H1 (cell line): ENCODE results near the gene NBEA. TPM values are rescaled to one million over a fixed set of nuclear protein-coding genes. Genes with fewer than 3 reads are reported as not detected.

Experiments used
- CTCF ChIA-PET: fragments of 300-600 bp; sonication (Branson Sonifier 250); formaldehyde crosslinking; loops from one replicate; lab custom pipeline; 2021; ENCODE audit not compliant: partially characterized antibody; lab: Charles Lee
- POLR2A ChIA-PET: fragments of 300-600 bp; sonication (Branson Sonifier 250); formaldehyde crosslinking; loops from one replicate; lab custom pipeline; 2021; ENCODE audit warnings: inconsistent platforms; ENCODE audit not compliant: partially characterized antibody; lab: Charles Lee
- DNase-seq, 2 experiments: peaks; one replicate each; pipeline versions ENCODE4 v3.0.0 to v3.0.0-alpha.2; 2010 to 2022; ENCODE audit warnings: low spot score in 2 of 2, low read depth in 1 of 2, mixed read lengths in 1 of 2
- FAIRE-seq: peaks from 2 replicates; lab custom pipeline; 2011; peaks lifted over from hg19 to GRCh38; lab: Jason Lieb, UNC
- H2AFZ ChIP-seq: 2 replicates; pipeline ENCODE4 v1.8.1; 2012; ENCODE audit warnings: low read length, inconsistent platforms
- H2AK5ac ChIP-seq: 2 replicates; pipeline ENCODE4 v1.6.1; 2013; ENCODE audit warnings: low read depth, low read length
- H2BK120ac ChIP-seq: replicated peaks from 2 replicates; pipeline ENCODE3; 2013; ENCODE audit warnings: low read depth, low read length, inconsistent platforms
- H2BK12ac ChIP-seq: 2 replicates; pipeline ENCODE4 v1.6.1; 2013; ENCODE audit warnings: low read depth, low read length
- H2BK15ac ChIP-seq: 2 replicates; pipeline ENCODE4 v1.6.1; 2013; ENCODE audit warnings: low read length
- H2BK20ac ChIP-seq: 2 replicates; pipeline ENCODE4 v1.6.1; 2013; ENCODE audit warnings: low read length
- H2BK5ac ChIP-seq: 2 replicates; pipeline ENCODE4 v1.6.1; 2013; ENCODE audit warnings: low read depth, low read length
- H3K14ac ChIP-seq: 2 replicates; pipeline ENCODE4 v1.6.1; 2013; ENCODE audit warnings: inconsistent platforms; ENCODE audit not compliant: insufficient read length
- H3K18ac ChIP-seq: 2 replicates; pipeline ENCODE4 v1.6.1; 2013; ENCODE audit warnings: low read length; ENCODE audit errors: extremely low read depth
- H3K23ac ChIP-seq: 2 replicates; pipeline ENCODE4 v1.6.1; 2013; ENCODE audit warnings: inconsistent platforms; ENCODE audit not compliant: insufficient read length
- H3K23me2 ChIP-seq: 2 replicates; pipeline ENCODE4 v1.6.1; 2013; ENCODE audit warnings: low read depth, low read length
- H3K27ac ChIP-seq: 2 replicates; pipeline ENCODE4 v1.6.1; 2011; ENCODE audit warnings: low read depth, low read length, inconsistent platforms
- H3K27me3 ChIP-seq, 4 experiments: replicated peaks in 1 of 4; 1 replicate in 1 of 4; 2 replicates in 3 of 4; pipeline versions ENCODE4 v1.6.1 to v1.8.1; 2011 to 2013; ENCODE audit warnings: low read length in 3 of 4, mild to moderate bottlenecking in 3 of 4, inconsistent platforms in 2 of 4, mixed read lengths in 2 of 4, moderate library complexity in 1 of 4; ENCODE audit not compliant: control insufficient read depth in 3 of 4, insufficient read depth in 3 of 4; ENCODE audit errors: extremely low read depth in 1 of 4
- H3K36me3 ChIP-seq, 4 experiments: 2 replicates each; pipeline versions ENCODE4 v1.6.1 to v1.8.1; 2011 to 2013; ENCODE audit warnings: mild to moderate bottlenecking in 4 of 4, low read length in 3 of 4, moderate library complexity in 2 of 4, control low read depth in 1 of 4, inconsistent platforms in 1 of 4; ENCODE audit not compliant: insufficient read depth in 4 of 4, control insufficient read depth in 2 of 4
- H3K4ac ChIP-seq: replicated peaks from 2 replicates; pipeline ENCODE3; 2013; ENCODE audit warnings: low read length, low read depth, mixed read lengths, inconsistent platforms; ENCODE audit not compliant: insufficient read length
- H3K4me1 ChIP-seq, 4 experiments: replicated peaks in 1 of 4; 1 replicate in 1 of 4; 2 replicates in 3 of 4; pipeline versions ENCODE4 v1.6.1 to v1.8.1; 2011 to 2013; ENCODE audit warnings: low read length in 3 of 4, inconsistent platforms in 2 of 4, mixed read lengths in 1 of 4; ENCODE audit not compliant: insufficient read depth in 4 of 4, control insufficient read depth in 3 of 4
- H3K4me2 ChIP-seq, 2 experiments: 2 replicates each; pipeline versions ENCODE4 v1.6.1 to v1.8.1; 2011 to 2013; ENCODE audit warnings: low read depth in 2 of 2, low read length in 2 of 2, control low read depth in 1 of 2, inconsistent platforms in 1 of 2, mild to moderate bottlenecking in 1 of 2; ENCODE audit not compliant: insufficient read depth in 1 of 2
- H3K4me3 ChIP-seq, 4 experiments: fragments of 200-600, 300-600 bp in 1 of 4; sonication (generic), shearing (Covaris generic), sonication (Bioruptor Twin) in 1 of 4; 2 replicates each; pipeline versions ENCODE4 v1.5.1 to v1.8.1; 2011 to 2016; ENCODE audit warnings: low read length in 4 of 4, low read depth in 3 of 4, control low read depth in 2 of 4, inconsistent platforms in 2 of 4, mild to moderate bottlenecking in 2 of 4, mixed read lengths in 1 of 4, moderate library complexity in 1 of 4; ENCODE audit not compliant: insufficient read depth in 2 of 4; ENCODE audit errors: extremely low read depth in 1 of 4
- H3K56ac ChIP-seq: replicated peaks from 2 replicates; pipeline ENCODE3; 2013; ENCODE audit warnings: low read depth, mild to moderate bottlenecking, mixed read lengths, low read length, inconsistent platforms; ENCODE audit not compliant: insufficient read length
- H3K79me1 ChIP-seq: 2 replicates; pipeline ENCODE4 v1.6.1; 2013; ENCODE audit warnings: low read depth, low read length, control low read depth
- H3K79me2 ChIP-seq, 2 experiments: 2 replicates each; pipeline versions ENCODE4 v1.6.1 to v1.8.1; 2012 to 2013; ENCODE audit warnings: low read length in 2 of 2, mild to moderate bottlenecking in 2 of 2, inconsistent platforms in 1 of 2; ENCODE audit not compliant: insufficient read depth in 2 of 2, control insufficient read depth in 1 of 2
- H3K9ac ChIP-seq, 4 experiments: replicated peaks in 1 of 4; 1 replicate in 1 of 4; 2 replicates in 3 of 4; pipeline versions ENCODE4 v1.6.1 to v1.8.1; 2011 to 2013; ENCODE audit warnings: low read depth in 3 of 4, low read length in 3 of 4, control low read depth in 2 of 4, mild to moderate bottlenecking in 2 of 4, moderate library complexity in 2 of 4, inconsistent platforms in 1 of 4; ENCODE audit errors: extremely low read depth in 1 of 4
- H3K9me3 ChIP-seq, 2 experiments: 2 replicates each; pipeline versions ENCODE4 v1.6.1 to v1.8.1; 2012 to 2013; ENCODE audit warnings: mild to moderate bottlenecking in 2 of 2, moderate library complexity in 2 of 2, control low read depth in 1 of 2, inconsistent platforms in 1 of 2, low read depth in 1 of 2, low read length in 1 of 2, mixed read lengths in 1 of 2; ENCODE audit not compliant: insufficient read depth in 2 of 2
- H4K20me1 ChIP-seq, 2 experiments: replicated peaks in 1 of 2; 2 replicates each; pipeline versions ENCODE3 to v1.8.1; 2011 to 2013; ENCODE audit warnings: inconsistent platforms in 2 of 2, low read length in 2 of 2, mild to moderate bottlenecking in 1 of 2; ENCODE audit not compliant: insufficient read depth in 2 of 2, control insufficient read depth in 1 of 2
- H4K5ac ChIP-seq: 2 replicates; pipeline ENCODE4 v1.6.1; 2013; ENCODE audit warnings: low read length, low read depth, mixed read lengths, inconsistent platforms; ENCODE audit not compliant: insufficient read length
- H4K8ac ChIP-seq: 2 replicates; pipeline ENCODE4 v1.8.0; 2013; ENCODE audit warnings: mild to moderate bottlenecking, moderate library complexity, low read length, inconsistent platforms; ENCODE audit not compliant: insufficient read depth; ENCODE audit errors: extremely low read depth
- H4K91ac ChIP-seq: replicated peaks from 2 replicates; pipeline ENCODE3; 2013; ENCODE audit warnings: low read length, mixed read lengths, inconsistent platforms; ENCODE audit not compliant: insufficient read length
- BCL11A ChIP-seq, 2 experiments: IDR thresholded peaks; one replicate each; pipeline ENCODE4 v1.6.1; 2011; ENCODE audit warnings: low read depth in 2 of 2, low read length in 2 of 2, mild to moderate bottlenecking in 2 of 2
- CBX8 ChIP-seq: fragments of 300-800, 300-1000 bp; sonication (generic); IDR thresholded peaks from 2 replicates; pipeline ENCODE4 v1.7.1; 2016; ENCODE audit warnings: low read depth, low read length, borderline replicate concordance
- CREB1 ChIP-seq: IDR thresholded peaks from 2 replicates; pipeline ENCODE4 v1.6.1; 2012; ENCODE audit warnings: inconsistent platforms
- EP300 ChIP-seq, 2 experiments: IDR thresholded peaks; 1 replicate in 1 of 2; 2 replicates in 1 of 2; pipeline ENCODE4 v1.6.1; 2011 to 2012; ENCODE audit warnings: low read depth in 2 of 2, low read length in 2 of 2, mild to moderate bottlenecking in 2 of 2, borderline replicate concordance in 1 of 2, inconsistent platforms in 1 of 2, moderate library complexity in 1 of 2
- FOSL1 ChIP-seq: IDR thresholded peaks from 2 replicates; pipeline ENCODE4 v1.6.1; 2011; ENCODE audit warnings: mild to moderate bottlenecking, low read depth, low read length, moderate library complexity; ENCODE audit not compliant: insufficient read depth
- KDM4A ChIP-seq: IDR thresholded peaks from one replicate; pipeline ENCODE4 v1.7.1; 2012; ENCODE audit warnings: low read depth, mild to moderate bottlenecking, moderate library complexity, low read length, inconsistent platforms; ENCODE audit not compliant: severe bottlenecking
- MAFK ChIP-seq: IDR thresholded peaks from 2 replicates; pipeline ENCODE4 v1.6.1; 2012; ENCODE audit warnings: low read depth, mild to moderate bottlenecking, improper control_type of control experiment, low read length
- NRF1 ChIP-seq: IDR thresholded peaks from 2 replicates; pipeline ENCODE4 v1.6.1; 2011; ENCODE audit warnings: mild to moderate bottlenecking, low read depth, low read length, improper control_type of control experiment
- POLR2AphosphoS5 ChIP-seq: IDR thresholded peaks from 2 replicates; pipeline ENCODE4 v1.6.1; 2011; ENCODE audit warnings: low read depth, low read length
- POU5F1 ChIP-seq: IDR thresholded peaks from 2 replicates; pipeline ENCODE4 v1.6.1; 2011; ENCODE audit warnings: low read depth, mild to moderate bottlenecking, low read length, moderate library complexity
- SIRT6 ChIP-seq: IDR thresholded peaks from one replicate; pipeline ENCODE4 v1.7.1; 2012; ENCODE audit warnings: low read length, inconsistent platforms
- SP4 ChIP-seq: IDR thresholded peaks from 2 replicates; pipeline ENCODE4 v1.6.1; 2012; ENCODE audit warnings: low read length, inconsistent platforms
- SUZ12 ChIP-seq: fragments of 200-600 bp; sonication (generic); IDR thresholded peaks from 2 replicates; pipeline ENCODE4 v1.6.1; 2012; ENCODE audit warnings: mild to moderate bottlenecking, inconsistent platforms, low read length, moderate library complexity, mixed read lengths
- TAF1 ChIP-seq: IDR thresholded peaks from 2 replicates; pipeline ENCODE4 v1.6.1; 2011; ENCODE audit warnings: mild to moderate bottlenecking, low read depth, low read length
- WGBS, 2 experiments: shearing (Covaris generic) in 1 of 2; methylation state at CpG; one replicate each; pipeline versions ENCODE4 v1.1.6 to v1.1.7; 2013 to 2015; ENCODE audit warnings: low lambda C conversion rate in 2 of 2, mixed read lengths in 2 of 2, inconsistent platforms in 1 of 2, low coverage in 1 of 2, missing lambda C conversion rate in 1 of 2; ENCODE audit not compliant: insufficient replicate concordance in 2 of 2, insufficient coverage in 1 of 2, insufficient read length in 1 of 2; ENCODE audit errors: extremely low coverage in 1 of 2, missing lambda C conversion rate in 1 of 2; 5-methylcytosine and 5-hydroxymethylcytosine counted together
- polyA plus RNA-seq, 7 experiments: library from polyadenylated mRNA; depleted of rRNA in 3 of 7; stranded (reverse) in 5 of 7; unstranded in 2 of 7; fragments of >200 nt in 5 of 7; fragments of 200-250 nt in 2 of 7; gene quantifications; 1 replicate in 5 of 7; 2 replicates in 1 of 7; 4 replicates in 1 of 7; pipeline versions ENCODE4 v1.2.1 to v1.2.3, GENCODE V29; 2011 to 2013; ENCODE audit warnings: missing spikeins in 2 of 7, mixed read lengths in 2 of 7
- total RNA-seq: library from RNA; stranded (reverse); fragmentation: NEBNext Ultra II Directional; extraction: Animal tissue kit (Norgen Biotek cat#: 25700); gene quantifications from 2 replicates; pipeline ENCODE4 v1.2.1, GENCODE V29; 2021
- TF ChIP-seq, protein P1 (sequence below): IDR thresholded peaks from 2 replicates; pipeline ENCODE4 v1.6.1; 2012; ENCODE audit warnings: inconsistent platforms

Gene NBEA
- total and polyA plus RNA-seq, 2 of the 8 experiments (the other 6 are each of a cell fraction or from before 2014, with no cell fraction given): 14.2 to 21.5 TPM

GRCh38 chr13:35711909-35712308 is 769.8 kb downstream of the NBEA start:
- H3K23me2 ChIP-seq: no peaks in the 10 kb centered on the region
- no peak overlapping the region for H3K4ac ChIP-seq
- H3K9me3 ChIP-seq: no peaks in the 10 kb centered on the region
- H2BK120ac ChIP-seq: no peak overlapping the region
- H3K56ac ChIP-seq: no peak overlapping the region
- no peak overlapping the region for H2AK5ac ChIP-seq
- H4K20me1 ChIP-seq: no peaks in the 10 kb centered on the region
- no peaks in the 10 kb centered on the region; a peak in 1 of 7 replicates for H3K4me1 ChIP-seq
- no peak overlapping the region for H2BK5ac ChIP-seq
- no peak overlapping the region for H4K5ac ChIP-seq
- ChIA-PET CTCF (no interaction called here), POLR2A (no interaction called here)
- H2BK20ac ChIP-seq: peak overlapping the region; percentile 21; the same call in 1 of the 2 replicates
- H3K79me2 ChIP-seq: no peaks in the 10 kb centered on the region
- no peak overlapping the region for H2AFZ ChIP-seq
- H2BK12ac ChIP-seq: no peak overlapping the region
- H4K8ac ChIP-seq: no peak overlapping the region
- no peak overlapping the region for H3K18ac ChIP-seq
- no peak overlapping the region for H3K4me2 ChIP-seq
- H3K27me3 ChIP-seq: no peaks in the 10 kb centered on the region
- H3K14ac ChIP-seq: no peak overlapping the region
- no peak overlapping the region for H3K23ac ChIP-seq
- no peak overlapping the region for H3K27ac ChIP-seq
- no peak overlapping the region for H3K4me3 ChIP-seq
- H2BK15ac ChIP-seq: no peak overlapping the region
- H3K9ac ChIP-seq: no peak overlapping the region
- FAIRE-seq (no peak), DNase-seq (no peak)
- no peaks in the 10 kb centered on the region for H3K36me3 ChIP-seq
- WGBS, 2 experiments: 88% methylated on average over 8 of the region's 8 CpGs; no CpG with 5 or more reads in 1 of the 2 experiments
- H4K91ac ChIP-seq: no peak overlapping the region
- no peaks in the 10 kb centered on the region for H3K79me1 ChIP-seq
- TF ChIP-seq FOSL1: no peak
- no peak for TF ChIP-seq CBX8
- no peak for TF ChIP-seq KDM4A
- no peak for TF ChIP-seq SUZ12
- TF ChIP-seq, protein P1, sequence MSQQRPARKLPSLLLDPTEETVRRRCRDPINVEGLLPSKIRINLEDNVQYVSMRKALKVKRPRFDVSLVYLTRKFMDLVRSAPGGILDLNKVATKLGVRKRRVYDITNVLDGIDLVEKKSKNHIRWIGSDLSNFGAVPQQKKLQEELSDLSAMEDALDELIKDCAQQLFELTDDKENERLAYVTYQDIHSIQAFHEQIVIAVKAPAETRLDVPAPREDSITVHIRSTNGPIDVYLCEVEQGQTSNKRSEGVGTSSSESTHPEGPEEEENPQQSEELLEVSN: no peak
- TF ChIP-seq MAFK: no peak
- no peak for TF ChIP-seq NRF1
- no peak for TF ChIP-seq POLR2AphosphoS5
- no peak for TF ChIP-seq EP300 (IDR thresholded peaks at IDR 0.05; ENCODE audit: borderline replicate concordance in 1 of 2, low read depth in 2 of 2, low read length in 2 of 2)
- TF ChIP-seq TAF1: no peak
- TF ChIP-seq SIRT6: no peak
- no peak for TF ChIP-seq BCL11A (IDR thresholded peaks at IDR 0.05; ENCODE audit: low read depth in 2 of 2, low read length in 2 of 2)
- no peak for TF ChIP-seq CREB1
- TF ChIP-seq POU5F1: no peak
- TF ChIP-seq SP4: no peak
